Measurements from ENCODE around the gene MCTP2. TPM values are rescaled to one million over a fixed set of nuclear protein-coding genes. Genes with fewer than 3 reads are reported as not detected.

MCTP2 gene
- total RNA-seq, 2 experiments from 2014 or later: 33.7 to 35.1 TPM

- Mint-ChIP-seq H3K4me3 (no peak overlapping the region), H3K36me3 (ENCODE audit: low read depth) (no peaks in the 10 kb centered on the region), H3K27me3 (ENCODE audit: low read depth) (peaks cover 2% of the 10 kb centered on the region), H3K4me1 (ENCODE audit: low read depth) (no peaks in the 10 kb centered on the region), H3K27ac (no peak overlapping the region), H3K9me3 (peaks cover 6% of the 10 kb centered on the region)
- no peak for DNase-seq
- intact Hi-C loops (cut with micrococcal nuclease): no loop called here
- CTCF ChIA-PET: interaction anchor here (0.6 kb wide), 1 partner anchor 110 kb away, joined by 3 read pairs; no protein-coding TSS in a partner anchor
Observed at GRCh38 chr15:94494732-94495131, 263.4 kb downstream of the MCTP2 start.

GRCh38 chr15:94503293-94503692 lies 271.9 kb downstream of the MCTP2 start:
- Mint-ChIP-seq H3K36me3 (ENCODE audit: low read depth) (no peaks in the 10 kb centered on the region), H3K27me3 (ENCODE audit: low read depth) (peaks cover 7% of the 10 kb centered on the region), H3K4me3 (no peak overlapping the region), H3K4me1 (ENCODE audit: low read depth) (no peaks in the 10 kb centered on the region), H3K9me3 (peaks cover 11% of the 10 kb centered on the region), H3K27ac (no peak overlapping the region)
- CTCF ChIA-PET: no interaction called here
- DNase-seq: no peak
- intact Hi-C loops (cut with micrococcal nuclease): no loop called here

GRCh38 chr15:94509259-94509658 lies 277.9 kb downstream of the MCTP2 start:
- DNase-seq: no peak
- intact Hi-C loops (cut with micrococcal nuclease): no loop called here
- Mint-ChIP-seq H3K36me3 (ENCODE audit: low read depth) (no peaks in the 10 kb centered on the region), H3K4me1 (ENCODE audit: low read depth) (no peaks in the 10 kb centered on the region), H3K27me3 (ENCODE audit: low read depth) (no peaks in the 10 kb centered on the region), H3K4me3 (no peak overlapping the region), H3K27ac (no peak overlapping the region), H3K9me3 (peaks cover 15% of the 10 kb centered on the region)
- CTCF ChIA-PET: no interaction called here

- no peaks in the 10 kb centered on the region for H3K9me3 Mint-ChIP-seq
- H3K27me3 Mint-ChIP-seq (ENCODE audit: low read depth): peaks cover 17% of the 10 kb centered on the region
- intact Hi-C loops (cut with micrococcal nuclease): no loop called here
- no peak for DNase-seq
- H3K4me3 Mint-ChIP-seq: no peak overlapping the region
- no peaks in the 10 kb centered on the region for H3K4me1 Mint-ChIP-seq (ENCODE audit: low read depth)
- no peak overlapping the region for H3K27ac Mint-ChIP-seq
- CTCF ChIA-PET: no interaction called here
- H3K36me3 Mint-ChIP-seq (ENCODE audit: low read depth): no peaks in the 10 kb centered on the region
Observed at GRCh38 chr15:94522125-94522524, 290.8 kb downstream of the MCTP2 start.

GRCh38 chr15:94523873-94524272 lies 292.5 kb downstream of the MCTP2 start:
- intact Hi-C loops (cut with micrococcal nuclease): no loop called here
- H3K4me1 Mint-ChIP-seq (ENCODE audit: low read depth): no peaks in the 10 kb centered on the region
- CTCF ChIA-PET: no interaction called here
- no peak overlapping the region for H3K27ac Mint-ChIP-seq
- no peaks in the 10 kb centered on the region for H3K36me3 Mint-ChIP-seq (ENCODE audit: low read depth)
- H3K27me3 Mint-ChIP-seq (ENCODE audit: low read depth): peaks cover 14% of the 10 kb centered on the region
- H3K9me3 Mint-ChIP-seq: no peaks in the 10 kb centered on the region
- no peak overlapping the region for H3K4me3 Mint-ChIP-seq
- no peak for DNase-seq

- DNase-seq: no peak
- no peaks in the 10 kb centered on the region for H3K9me3 Mint-ChIP-seq
- intact Hi-C loops (cut with micrococcal nuclease): no loop called here
- H3K27me3 Mint-ChIP-seq (ENCODE audit: low read depth): peaks cover 11% of the 10 kb centered on the region
- H3K4me1 Mint-ChIP-seq (ENCODE audit: low read depth): no peaks in the 10 kb centered on the region
- H3K27ac Mint-ChIP-seq: no peak overlapping the region
- CTCF ChIA-PET: no interaction called here
- no peak overlapping the region for H3K4me3 Mint-ChIP-seq
- H3K36me3 Mint-ChIP-seq (ENCODE audit: low read depth): no peaks in the 10 kb centered on the region
Observed at GRCh38 chr15:94524565-94524964, 293.2 kb downstream of the MCTP2 start.

GRCh38 chr15:94526071-94526689 lies 294.8 kb downstream of the MCTP2 start:
- CTCF ChIA-PET: no interaction called here
- no peaks in the 10 kb centered on the region for H3K36me3 Mint-ChIP-seq (ENCODE audit: low read depth)

GRCh38 chr15:94532226-94532625 lies 300.9 kb downstream of the MCTP2 start:
- H3K9me3 Mint-ChIP-seq: no peaks in the 10 kb centered on the region
- H3K27me3 Mint-ChIP-seq (ENCODE audit: low read depth): peaks cover 14% of the 10 kb centered on the region
- H3K36me3 Mint-ChIP-seq (ENCODE audit: low read depth): no peaks in the 10 kb centered on the region
- no peak for DNase-seq
- CTCF ChIA-PET: no interaction called here
- H3K27ac Mint-ChIP-seq: no peak overlapping the region
- intact Hi-C loops (cut with micrococcal nuclease): no loop called here
- H3K4me3 Mint-ChIP-seq: no peak overlapping the region
- H3K4me1 Mint-ChIP-seq (ENCODE audit: low read depth): no peaks in the 10 kb centered on the region

More at GRCh38 chr15:94526071-94526689, 294.8 kb downstream of the MCTP2 start:
- intact Hi-C loops (cut with micrococcal nuclease): no loop called here
- H3K4me1 Mint-ChIP-seq (ENCODE audit: low read depth): no peaks in the 10 kb centered on the region
- no peak overlapping the region for H3K4me3 Mint-ChIP-seq
- peaks cover 3% of the 10 kb centered on the region for H3K27me3 Mint-ChIP-seq (ENCODE audit: low read depth)
- H3K27ac Mint-ChIP-seq: no peak overlapping the region
- no peaks in the 10 kb centered on the region for H3K9me3 Mint-ChIP-seq
- DNase-seq: no peak
